ENCODE data around the gene PPEF2. TPM values are rescaled to one million over a fixed set of nuclear protein-coding genes. Genes with fewer than 3 reads are reported as not detected.

The PPEF2 gene
- total RNA-seq, 3 donors from 2014 or later: 0.15 to 0.33 TPM; not detected in 1

- TF ChIP-seq POLR2AphosphoS5 (IDR thresholded peaks at IDR 0.05) (no peak), POLR2A (IDR thresholded peaks at IDR 0.05) (no peak), CTCF (IDR thresholded peaks at IDR 0.05) (no peak)
- no peaks in the 10 kb centered on the region for H3K36me3 ChIP-seq
- H3K27me3 ChIP-seq: no peaks in the 10 kb centered on the region
- no peaks in the 10 kb centered on the region for H3K9me3 ChIP-seq
- no peak overlapping the region for H3K4me3 ChIP-seq
- no peak overlapping the region for H3K27ac ChIP-seq
- H3K4me1 ChIP-seq: no peaks in the 10 kb centered on the region
- no peak for DNase-seq (ENCODE audit: low spot score in 2 of 2)
- intact Hi-C loops (cut with DNase I; ENCODE audit: low total_unique reads): no loop called here
Measured at GRCh38 chr4:75867130-75867529, 35.1 kb downstream of the PPEF2 start.

- Histone ChIP-seq H3K36me3 (no peaks in the 10 kb centered on the region), H3K4me3 (no peak overlapping the region), H3K9me3 (no peaks in the 10 kb centered on the region), H3K4me1 (no peaks in the 10 kb centered on the region), H3K27ac (no peak overlapping the region), H3K27me3 (no peaks in the 10 kb centered on the region)
- intact Hi-C loops (cut with DNase I; ENCODE audit: low total_unique reads): no loop called here
- DNase-seq (ENCODE audit: low spot score in 2 of 2): no peak
- TF ChIP-seq CTCF (IDR thresholded peaks at IDR 0.05) (no peak), POLR2AphosphoS5 (IDR thresholded peaks at IDR 0.05) (no peak), POLR2A (IDR thresholded peaks at IDR 0.05) (no peak)
Measured at GRCh38 chr4:75860606-75861005, 41.6 kb downstream of the PPEF2 start.

DNA sequence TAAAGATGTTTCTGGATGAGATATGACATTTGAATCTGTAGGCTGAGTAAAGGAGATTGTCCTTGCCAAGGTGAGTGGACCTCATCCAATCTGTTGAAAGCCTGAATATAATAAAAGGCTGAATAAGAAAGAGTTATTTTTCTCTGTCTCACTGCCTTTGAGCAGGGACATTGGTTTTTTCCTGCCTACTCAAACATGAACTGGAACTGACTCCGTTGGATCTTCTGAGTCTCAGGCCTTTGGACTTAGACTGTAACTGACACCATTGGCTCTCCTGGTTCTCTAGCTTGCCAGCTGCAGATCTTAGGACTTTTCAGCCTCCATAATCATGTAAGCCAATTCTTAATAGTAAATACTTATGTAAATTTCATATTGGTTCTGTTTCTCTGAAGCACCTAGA is 43.5 kb downstream of the PPEF2 start:
- no peaks in the 10 kb centered on the region for H3K9me3 ChIP-seq
- TF ChIP-seq CTCF (IDR thresholded peaks at IDR 0.05) (no peak), POLR2A (IDR thresholded peaks at IDR 0.05) (no peak), POLR2AphosphoS5 (IDR thresholded peaks at IDR 0.05) (no peak)
- H3K36me3 ChIP-seq: no peaks in the 10 kb centered on the region
- no peaks in the 10 kb centered on the region for H3K4me1 ChIP-seq
- H3K4me3 ChIP-seq: no peak overlapping the region
- no peak overlapping the region for H3K27ac ChIP-seq
- intact Hi-C loops (cut with DNase I; ENCODE audit: low total_unique reads): no loop called here
- H3K27me3 ChIP-seq: no peaks in the 10 kb centered on the region
- no peak for DNase-seq (ENCODE audit: low spot score in 2 of 2)

- no peaks in the 10 kb centered on the region for H3K27me3 ChIP-seq
- H3K36me3 ChIP-seq: no peaks in the 10 kb centered on the region
- H3K4me1 ChIP-seq: no peaks in the 10 kb centered on the region
- no peak overlapping the region for H3K4me3 ChIP-seq
- intact Hi-C loops (cut with DNase I; ENCODE audit: low total_unique reads): no loop called here
- TF ChIP-seq POLR2A (IDR thresholded peaks at IDR 0.05) (no peak), POLR2AphosphoS5 (IDR thresholded peaks at IDR 0.05) (no peak), CTCF (IDR thresholded peaks at IDR 0.05) (no peak)
- DNase-seq (ENCODE audit: low spot score in 2 of 2): no peak
- no peaks in the 10 kb centered on the region for H3K9me3 ChIP-seq
- H3K27ac ChIP-seq: no peak overlapping the region
Measured at GRCh38 chr4:75849461-75849860, 52.8 kb downstream of the PPEF2 start.

GRCh38 chr4:75848891-75849290 is 53.4 kb downstream of the PPEF2 start:
- Histone ChIP-seq H3K36me3 (no peaks in the 10 kb centered on the region), H3K27me3 (no peaks in the 10 kb centered on the region), H3K4me3 (no peak overlapping the region), H3K27ac (no peak overlapping the region), H3K9me3 (no peaks in the 10 kb centered on the region), H3K4me1 (no peaks in the 10 kb centered on the region)
- intact Hi-C loops (cut with DNase I; ENCODE audit: low total_unique reads): no loop called here
- TF ChIP-seq POLR2A (IDR thresholded peaks at IDR 0.05) (no peak), CTCF (IDR thresholded peaks at IDR 0.05) (no peak), POLR2AphosphoS5 (IDR thresholded peaks at IDR 0.05) (no peak)
- DNase-seq (ENCODE audit: low spot score in 2 of 2): no peak
